Activated CD8-positive, alpha-beta memory T cell treated with anti-CD3 and anti-CD28 coated beads, Interleukin-2, amount 50 U/mL, for 4 hours (primary cell): ENCODE results near the gene SLC6A7.

Source experiments
- DNase-seq: peaks from one replicate; pipeline ENCODE4 v3.0.0-alpha.2; 2020

SLC6A7 gene

DNA sequence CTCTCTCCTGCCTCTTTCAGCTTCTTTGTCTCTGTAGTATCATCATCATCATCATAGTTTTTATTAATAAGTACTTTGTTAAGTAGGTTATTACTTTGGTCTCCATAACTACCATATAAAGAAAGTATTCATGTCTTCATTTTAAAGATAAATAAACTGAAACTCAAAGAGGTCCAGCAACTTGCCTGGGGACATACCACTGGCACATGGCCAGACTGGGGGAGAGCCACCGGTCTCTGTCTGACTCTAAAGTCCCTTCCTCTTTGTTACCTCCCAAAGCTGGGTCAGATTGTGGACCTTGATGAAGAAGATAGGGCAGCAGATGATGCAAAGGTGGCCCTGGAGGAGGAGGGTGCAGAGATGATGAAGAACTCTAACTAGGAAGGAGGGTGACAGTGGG is 14.8 kb upstream of the SLC6A7 start:
- DNase-seq = no peak

DNA sequence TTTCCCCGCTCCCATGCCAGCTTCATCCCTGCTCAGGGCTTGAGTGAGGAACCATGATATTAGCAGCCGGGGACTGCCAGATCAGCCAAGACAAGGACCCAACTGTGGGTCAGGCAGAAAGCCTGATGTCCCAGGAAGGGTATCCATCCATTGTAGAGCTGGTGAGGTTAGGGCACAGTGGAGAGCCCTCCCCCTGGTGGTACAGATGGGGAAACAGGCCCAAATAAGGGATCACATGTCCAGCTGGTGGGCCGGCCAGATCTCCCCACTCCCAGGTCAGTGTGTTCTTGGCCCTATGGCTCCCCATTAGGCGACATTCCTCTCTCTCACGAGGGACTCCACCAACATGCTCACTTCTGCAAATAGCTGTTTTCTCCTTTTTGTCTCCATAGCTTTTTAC is 14.3 kb upstream of the SLC6A7 start:
- no peak for DNase-seq

DNA sequence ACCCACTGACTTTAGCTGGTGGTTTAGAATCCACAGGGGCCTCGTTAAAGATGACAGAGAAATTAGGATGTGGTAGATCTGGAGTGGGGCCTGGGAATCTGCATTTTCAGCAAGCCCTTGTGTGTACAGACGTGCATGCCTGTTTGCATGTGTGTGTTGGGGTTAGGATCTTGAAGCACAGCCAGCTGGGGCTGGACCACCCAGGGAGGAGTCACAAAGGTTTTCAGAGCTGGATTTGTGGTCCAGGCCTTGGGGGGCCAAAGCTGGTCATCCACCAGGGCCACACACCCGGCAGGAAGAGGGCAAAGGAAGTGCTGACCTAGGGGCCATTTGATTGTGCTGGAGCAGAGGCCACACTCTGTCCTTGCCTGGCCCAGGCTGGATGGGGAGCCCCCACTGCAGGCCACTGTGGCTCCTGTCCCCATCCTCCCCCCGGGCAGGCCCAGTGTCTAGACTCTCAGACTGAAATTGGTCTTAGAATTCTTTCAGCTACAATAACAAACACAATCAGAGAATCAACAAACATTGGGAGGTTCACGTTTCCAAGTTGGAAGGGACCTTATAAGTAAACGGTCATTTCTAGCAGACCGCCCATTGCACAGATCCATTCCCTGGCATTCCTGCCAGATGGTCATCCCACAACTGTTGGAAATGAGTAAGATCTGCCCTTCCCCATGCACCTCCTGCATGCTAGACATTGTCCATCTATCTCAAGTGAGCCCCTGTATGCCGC is 13.0 kb upstream of the SLC6A7 start:
- no peak for DNase-seq

DNA sequence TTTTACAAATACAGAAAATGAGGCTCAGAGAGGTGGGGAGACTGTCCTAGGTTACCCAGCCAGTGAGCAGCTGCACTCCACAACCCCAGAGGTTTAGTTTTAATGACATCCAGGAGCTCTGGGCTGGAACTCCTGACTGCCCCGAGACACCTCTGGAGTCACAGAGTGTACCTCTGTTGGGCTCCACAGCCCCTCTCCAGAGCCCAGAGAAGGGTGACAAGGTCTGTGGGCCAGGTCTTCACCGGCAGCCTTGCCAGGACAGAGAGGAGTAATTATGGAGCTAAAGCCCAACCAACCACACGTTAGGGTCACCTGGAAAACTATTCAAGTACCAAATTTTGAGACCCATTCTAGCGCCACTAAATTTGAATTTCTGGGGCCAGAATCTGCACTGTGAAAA is 12.1 kb upstream of the SLC6A7 start:
- no peak for DNase-seq

DNA sequence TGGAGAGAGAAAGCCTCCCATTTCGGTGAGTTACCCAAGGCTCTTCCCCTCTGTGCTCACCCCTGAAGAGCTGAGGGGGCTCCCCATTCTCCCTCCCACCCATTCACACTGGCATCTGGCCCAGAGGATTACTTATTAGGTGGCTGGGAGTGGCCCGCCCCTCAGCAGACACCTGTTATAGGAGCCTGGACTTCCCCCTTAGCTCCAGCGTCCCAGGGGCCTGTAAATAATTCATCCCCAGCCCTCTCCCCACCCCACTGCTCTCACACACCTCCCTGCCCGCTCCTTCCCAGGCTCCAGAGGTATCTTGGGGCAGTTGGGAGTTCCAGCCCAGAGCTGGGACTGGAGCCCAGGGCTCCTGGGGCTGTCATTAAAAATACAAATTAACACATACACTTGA is 11.6 kb upstream of the SLC6A7 start:
- DNase-seq = no peak

DNA sequence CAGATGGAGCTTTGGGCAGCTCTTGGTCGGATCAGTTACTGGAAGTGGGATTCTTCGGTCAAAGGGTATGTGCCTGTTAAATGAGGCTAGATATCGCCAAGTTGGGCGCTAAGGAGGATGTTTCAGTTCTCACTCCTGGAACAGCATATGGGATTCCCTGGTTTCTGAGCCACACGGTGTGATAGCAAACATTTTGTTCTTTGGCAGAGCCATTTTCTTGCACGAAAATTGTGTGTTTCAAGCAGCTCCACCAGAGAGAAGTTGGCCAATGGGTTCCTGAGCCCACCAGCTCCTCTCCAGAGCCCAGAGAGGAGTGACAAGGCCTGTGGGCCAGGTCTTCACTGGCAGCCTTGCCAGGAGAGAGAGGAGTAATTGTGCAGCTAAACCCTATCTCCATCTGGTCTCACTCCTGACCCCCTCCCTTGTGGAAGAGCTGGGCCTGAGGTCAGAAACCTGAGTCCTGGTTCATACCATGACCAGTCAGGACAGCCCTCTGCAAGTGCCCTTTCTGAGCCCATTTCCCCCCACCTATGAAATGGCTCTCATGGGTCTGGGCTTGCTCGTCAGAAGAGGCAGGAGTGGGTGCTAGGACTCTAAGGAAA is 10.7 kb upstream of the SLC6A7 start:
- no peak for DNase-seq

DNA sequence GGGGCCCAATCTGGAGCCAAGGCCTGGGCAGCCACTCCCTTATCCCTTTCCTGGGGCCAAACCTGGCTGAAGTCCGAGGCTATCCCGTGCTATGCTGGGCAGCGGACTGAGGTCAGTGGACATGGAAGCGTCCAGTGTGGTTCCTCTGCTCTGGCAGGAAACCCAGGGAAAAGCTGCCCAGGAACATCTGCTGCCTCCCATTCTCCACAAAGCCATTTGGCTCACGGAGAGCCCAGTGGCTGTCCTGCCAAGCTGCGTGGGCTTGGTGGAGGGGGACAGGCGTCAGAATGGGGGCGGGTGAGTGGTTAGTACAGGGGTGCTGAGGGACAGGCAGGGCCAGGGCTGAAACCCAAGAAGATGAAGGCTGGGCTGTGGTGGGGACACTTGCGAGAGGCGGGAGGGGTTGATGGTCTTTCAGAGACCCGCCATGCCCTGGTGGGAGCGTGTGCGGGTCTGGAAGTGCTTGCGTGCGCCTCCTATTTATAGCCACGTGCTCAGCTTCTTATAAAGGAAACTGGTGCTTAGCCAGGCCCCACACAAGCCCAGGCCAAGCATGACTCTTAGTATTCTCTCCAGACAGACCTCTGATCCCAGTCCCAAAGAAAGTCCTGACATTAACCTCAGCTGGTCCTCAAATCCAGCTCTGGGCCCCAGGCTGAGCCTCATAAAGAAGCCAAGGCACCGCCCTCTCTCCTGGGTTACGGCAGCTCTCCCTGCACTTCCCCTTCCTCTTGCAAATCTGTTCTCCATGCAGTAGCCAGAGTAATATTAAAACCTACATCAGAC is 9.4 kb upstream of the SLC6A7 start:
- no peak for DNase-seq

DNA sequence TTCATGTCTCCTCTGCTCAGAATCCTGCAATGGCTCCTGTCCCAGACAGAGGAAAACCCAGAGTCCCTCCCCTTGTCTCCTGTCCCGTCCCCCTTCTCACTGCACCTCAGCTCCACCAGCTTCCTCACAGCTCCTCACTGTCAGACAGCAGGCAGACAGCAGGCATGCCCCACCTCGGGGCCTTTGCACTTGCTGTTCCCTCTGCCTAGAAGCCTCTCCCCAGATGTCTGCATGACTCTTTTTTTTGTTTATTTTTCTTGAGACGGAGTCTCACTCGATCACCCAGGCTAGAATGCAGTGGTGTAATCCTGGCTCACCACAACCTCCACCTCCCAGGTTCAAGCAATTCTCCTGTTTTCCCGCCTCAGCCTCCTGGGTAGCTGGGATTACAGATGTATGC is 8.8 kb upstream of the SLC6A7 start:
- DNase-seq = no peak

DNA sequence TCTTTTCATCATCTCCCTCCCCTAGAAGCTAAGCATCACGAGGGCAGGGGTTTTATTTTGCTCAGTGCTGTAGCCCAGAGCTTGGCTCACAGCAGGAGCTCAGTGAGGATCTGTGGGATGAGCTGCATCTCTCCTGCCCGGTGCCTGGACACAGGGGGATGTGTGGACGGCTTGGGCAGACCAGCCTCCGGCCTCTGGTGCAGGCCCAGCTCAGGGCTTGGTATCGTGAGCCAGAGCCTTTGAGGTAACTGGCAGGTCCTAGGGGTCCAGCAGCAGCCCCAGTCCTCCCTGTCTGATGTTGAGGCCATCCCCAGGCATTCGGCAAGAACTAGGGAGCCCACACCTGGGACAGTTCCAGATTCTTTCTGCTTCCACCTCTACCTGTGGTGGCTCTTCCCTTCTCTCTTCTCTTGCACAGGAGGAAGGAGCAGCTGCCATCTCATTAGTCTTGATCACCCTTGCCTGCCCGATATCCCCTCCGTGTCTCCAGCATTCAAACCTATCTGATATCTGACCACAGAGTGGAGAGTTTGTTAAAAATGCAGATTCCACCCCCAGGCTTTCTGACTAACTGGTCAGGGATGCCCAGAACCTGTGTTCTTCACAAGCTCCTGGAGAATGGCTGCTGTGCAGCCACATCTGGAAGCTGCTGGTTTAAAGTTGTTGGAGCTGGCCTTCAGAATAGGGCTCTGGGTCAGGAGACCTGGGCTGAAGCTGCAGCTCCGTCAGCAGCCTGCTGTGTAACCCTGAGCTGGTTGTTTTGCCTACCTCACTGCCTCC is 7.9 kb upstream of the SLC6A7 start:
- DNase-seq = no peak

DNA sequence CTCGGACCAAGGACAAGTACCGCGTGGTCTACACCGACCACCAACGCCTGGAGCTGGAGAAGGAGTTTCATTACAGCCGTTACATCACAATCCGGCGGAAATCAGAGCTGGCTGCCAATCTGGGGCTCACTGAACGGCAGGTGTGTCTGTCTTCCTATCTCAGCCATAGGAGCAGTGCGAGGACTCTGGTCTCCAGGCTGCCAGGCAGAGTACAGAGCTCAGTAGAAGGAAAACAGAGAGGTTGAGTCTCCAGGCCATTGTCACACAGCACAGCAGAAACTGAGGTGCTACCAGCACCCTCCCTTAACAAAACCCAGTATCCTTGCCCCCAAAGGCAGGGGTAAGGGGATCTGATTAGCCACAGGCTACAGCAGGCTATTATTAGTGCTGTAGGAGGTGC is 7.1 kb upstream of the SLC6A7 start:
- DNase-seq = no peak

DNA sequence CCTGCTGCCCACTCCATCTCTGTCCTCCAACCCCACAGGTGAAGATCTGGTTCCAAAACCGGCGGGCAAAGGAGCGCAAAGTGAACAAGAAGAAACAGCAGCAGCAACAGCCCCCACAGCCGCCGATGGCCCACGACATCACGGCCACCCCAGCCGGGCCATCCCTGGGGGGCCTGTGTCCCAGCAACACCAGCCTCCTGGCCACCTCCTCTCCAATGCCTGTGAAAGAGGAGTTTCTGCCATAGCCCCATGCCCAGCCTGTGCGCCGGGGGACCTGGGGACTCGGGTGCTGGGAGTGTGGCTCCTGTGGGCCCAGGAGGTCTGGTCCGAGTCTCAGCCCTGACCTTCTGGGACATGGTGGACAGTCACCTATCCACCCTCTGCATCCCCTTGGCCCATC is 6.4 kb upstream of the SLC6A7 start:
- DNase-seq = no peak

DNA sequence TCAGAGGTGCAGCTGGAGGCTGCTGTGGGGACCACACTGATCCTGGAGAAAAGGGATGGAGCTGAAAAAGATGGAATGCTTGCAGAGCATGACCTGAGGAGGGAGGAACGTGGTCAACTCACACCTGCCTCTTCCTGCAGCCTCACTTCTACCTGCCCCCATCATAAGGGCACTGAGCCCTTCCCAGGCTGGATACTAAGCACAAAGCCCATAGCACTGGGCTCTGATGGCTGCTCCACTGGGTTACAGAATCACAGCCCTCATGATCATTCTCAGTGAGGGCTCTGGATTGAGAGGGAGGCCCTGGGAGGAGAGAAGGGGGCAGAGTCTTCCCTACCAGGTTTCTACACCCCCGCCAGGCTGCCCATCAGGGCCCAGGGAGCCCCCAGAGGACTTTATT is 5.9 kb upstream of the SLC6A7 start:
- no peak for DNase-seq

DNA sequence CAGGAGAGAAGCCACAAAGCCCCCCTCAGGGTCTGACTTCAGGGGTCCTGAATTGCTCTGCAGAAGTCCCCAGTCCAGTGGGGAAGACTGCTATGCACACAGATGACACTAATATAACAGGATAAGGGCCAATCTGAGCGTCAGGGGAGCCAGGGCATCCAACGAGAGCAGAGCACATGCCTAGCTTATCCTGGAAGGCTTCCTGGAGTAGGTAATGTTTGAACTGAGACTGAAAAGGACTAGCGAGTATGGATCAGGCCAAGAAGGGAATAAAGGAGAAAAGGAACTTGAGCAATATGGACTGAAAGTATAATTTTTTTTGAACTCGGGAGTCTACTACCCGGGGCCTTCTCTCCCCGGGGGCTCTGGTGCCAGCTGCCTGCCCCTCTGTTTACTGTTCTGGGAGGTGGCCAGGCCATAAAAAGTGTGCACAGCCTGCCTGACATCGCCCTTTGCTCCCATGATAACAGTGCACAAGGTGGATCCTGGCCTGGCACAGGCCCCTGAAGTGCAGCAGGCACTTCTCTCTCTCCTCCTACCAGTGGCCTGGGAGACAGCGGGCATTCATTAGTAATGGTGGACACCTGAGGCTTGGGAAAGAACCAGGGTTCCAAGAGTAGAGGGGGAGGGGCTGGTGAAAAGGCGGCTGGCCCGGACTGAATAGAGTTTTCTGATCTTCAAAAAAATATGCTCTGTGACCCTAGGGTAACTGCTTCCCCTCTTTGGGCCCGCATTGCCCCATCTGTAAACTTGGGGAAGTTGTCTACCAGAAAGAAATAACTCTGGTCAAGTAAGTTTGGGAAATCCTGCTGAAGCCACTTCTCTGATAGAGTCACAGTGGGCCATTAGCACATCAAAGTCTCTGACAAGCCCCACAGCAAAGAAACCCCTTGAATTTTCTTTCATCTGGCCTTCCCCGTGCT is 4.6 kb upstream of the SLC6A7 start:
- no peak for DNase-seq

DNA sequence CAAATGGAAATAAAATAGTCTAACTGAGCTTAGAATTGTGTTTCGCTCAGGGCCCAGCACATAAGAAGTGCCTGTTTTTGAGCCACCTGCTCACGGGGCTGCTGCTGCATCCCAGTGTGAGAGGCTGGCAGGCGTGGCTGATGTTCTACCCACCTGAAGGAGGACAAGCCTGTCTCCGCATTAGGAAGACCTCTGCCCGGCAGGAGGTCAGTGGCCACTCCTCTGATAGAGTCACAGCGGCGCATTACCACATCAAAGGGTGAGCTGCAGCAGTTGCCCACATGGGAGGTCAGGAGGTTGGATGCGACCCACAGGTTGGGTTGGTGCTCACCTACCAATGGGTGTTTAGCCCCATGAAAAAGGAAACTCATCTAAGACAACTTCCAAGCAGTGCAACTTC is 3.7 kb upstream of the SLC6A7 start:
- no peak for DNase-seq

DNA sequence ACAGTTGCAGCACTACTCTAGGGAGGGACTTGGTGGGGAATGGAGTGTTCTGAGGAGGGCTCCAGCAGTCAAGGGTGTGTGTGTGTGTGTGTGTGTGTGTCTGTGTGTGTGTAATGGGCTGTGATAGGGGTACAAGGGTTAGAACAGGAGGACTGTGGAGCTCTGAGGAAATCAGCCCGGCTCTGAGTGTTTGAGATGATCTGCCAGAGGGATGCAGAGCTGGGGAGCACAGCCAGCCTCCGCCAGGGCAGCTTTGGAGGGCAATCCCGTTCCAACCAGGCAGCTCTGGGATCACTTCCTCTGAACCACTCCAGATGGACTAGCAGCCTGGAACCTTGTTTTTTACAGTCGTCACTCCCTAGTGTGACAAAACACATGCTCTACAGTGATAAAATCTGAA is 3.0 kb upstream of the SLC6A7 start:
- no peak for DNase-seq

DNA sequence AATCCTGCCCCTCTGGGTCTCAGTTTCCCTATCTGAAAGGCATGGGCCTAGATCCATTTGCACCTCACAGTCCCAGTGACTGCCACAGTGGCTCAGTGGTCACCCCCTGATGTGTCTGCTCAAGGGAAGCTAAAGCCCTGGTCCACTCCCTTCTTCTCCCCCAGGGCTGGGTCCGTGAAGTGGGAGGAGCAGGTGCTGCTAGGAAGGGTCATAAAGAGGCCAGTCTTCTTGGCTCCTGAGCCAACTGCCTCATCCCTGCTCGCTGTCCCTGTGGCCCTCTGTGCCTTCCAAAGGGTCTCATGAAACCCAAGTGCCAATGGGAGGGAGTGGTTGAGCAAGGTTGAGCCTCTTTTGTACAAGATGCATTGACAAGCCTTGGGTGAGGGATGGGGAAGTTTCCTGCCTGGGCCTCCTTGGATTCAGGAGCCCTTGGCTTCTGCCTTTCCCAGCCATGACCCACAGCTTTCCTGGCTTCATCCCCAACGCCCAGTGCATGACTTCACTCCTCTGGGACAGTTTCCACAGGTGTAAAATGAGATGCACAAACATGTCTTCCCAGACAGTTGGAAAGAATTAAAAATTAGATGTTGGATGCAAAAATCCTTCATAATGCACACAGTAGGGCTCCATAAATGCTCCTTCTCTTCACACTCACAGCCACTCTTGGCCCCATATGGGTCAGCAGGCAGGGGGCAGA is 1.6 kb upstream of the SLC6A7 start:
- DNase-seq = no peak

DNA sequence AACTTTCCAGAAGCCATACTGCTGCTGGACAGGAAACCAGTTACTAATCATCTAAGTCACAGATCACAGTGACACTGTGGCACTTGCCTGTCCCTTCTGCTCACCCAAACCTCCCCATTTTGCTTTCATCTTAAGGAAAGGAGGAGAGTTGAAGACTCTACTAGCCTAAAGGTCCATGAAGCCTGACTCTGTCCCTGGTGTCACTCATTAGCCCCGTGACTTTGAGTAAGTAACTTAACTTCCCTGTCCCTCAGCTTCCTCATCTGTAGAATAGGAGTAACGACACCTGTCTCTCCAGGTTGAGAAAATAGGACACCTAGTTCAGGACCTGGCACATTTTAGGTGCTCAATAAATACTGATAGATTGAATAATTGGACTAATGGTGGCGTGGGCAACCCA is 536 bp upstream of the SLC6A7 start:
- DNase-seq = no peak

DNA sequence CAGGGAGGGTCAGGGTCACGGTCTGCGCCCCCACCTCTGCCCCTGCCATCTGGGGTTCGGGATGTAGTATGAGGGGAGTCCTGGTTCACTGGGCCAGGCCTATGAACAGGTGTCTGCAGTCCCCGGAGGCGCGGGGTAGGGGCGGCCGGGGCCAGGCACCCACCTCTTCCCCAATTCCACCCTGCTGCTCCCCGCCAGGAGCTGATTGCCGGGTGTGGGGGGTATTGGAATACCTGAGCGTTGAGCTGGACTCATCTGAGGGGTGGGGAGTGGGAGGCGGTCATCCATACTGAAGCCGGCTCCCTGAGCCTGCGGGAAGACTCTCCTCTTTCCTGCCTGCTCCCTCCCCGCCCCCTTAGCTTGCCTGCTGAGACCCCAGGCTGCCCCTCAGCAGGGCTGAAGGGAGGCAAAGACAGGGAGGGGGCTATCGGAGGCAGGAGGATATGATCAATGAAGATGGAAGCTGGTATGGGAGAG is 679 bp downstream of the SLC6A7 start:
- DNase-seq = no peak

DNA sequence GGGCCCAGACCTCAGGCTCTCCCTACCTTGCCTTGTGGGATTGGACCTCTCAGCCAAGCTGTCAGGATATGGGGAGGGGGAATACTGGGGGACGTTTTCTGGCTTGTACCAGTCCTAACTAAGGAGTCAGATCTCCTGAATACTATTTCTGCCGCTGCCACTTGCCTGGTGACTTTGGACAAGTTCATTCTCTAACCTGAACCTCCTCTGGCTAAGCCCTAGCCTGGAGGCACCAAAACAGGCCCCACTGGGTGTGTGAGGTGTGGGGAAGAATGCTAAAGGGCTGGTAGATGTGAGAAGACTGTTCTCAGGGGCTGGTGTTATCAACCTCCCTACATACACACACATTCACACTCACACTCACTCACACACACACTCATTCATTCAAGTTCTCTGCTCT is 1.1 kb downstream of the SLC6A7 start:
- no peak for DNase-seq

DNA sequence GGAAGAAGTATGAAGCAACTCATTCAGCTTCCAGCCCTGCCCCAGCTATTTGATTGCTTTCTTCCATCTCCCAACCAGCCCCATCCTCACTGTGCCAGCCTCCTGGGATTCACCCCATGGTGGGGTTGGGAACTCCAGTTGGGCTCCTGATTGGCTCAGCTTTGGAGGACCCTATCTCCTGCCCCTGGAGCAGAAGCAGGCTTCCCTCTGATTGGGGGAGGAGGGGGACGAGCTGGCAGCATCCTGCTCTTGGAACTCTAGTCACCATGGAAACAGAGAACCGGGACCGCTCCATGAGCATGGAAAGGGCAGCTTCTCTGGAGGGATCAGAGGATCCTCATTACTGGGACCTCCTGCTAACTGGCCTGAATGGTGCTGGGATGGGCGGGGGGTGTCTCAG is 2.6 kb downstream of the SLC6A7 start:
- DNase-seq = no peak

DNA sequence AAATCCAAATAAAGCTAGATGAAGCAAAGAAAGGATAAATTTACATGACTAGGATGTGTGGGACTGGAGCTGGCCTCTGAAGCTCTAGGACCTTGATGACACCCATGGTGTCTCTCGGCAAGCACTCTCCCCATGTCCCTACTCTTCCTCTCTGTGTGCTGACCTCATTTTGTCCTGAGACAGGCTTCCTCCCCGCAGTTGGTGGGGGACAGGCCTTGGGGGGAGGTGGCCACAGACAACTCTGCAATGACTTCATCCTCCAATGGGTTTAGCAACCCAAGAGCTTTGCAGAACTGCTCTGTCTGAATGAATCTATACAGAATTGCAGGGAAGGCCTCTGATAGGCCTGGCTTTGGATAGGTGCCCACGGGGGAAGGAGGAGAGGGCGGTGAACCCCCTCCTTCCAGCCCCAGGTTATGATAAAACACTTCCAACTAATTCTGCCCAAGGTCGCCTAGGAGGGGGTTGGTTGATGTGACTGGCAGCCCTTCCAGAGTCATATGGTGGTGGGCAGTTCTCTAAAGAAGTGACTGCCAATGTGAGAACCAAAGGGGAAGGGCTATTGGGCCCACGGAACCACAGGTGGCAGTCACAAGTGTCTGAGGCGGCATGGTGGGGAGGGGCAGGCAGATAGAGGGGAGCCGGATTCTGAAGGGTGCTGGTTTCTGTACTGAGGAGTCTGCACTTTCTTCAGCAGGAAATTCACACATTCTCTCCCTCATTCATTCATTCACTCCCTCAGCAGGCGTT is 6.0 kb downstream of the SLC6A7 start:
- DNase-seq = no peak
